AG04449 (cell line): ENCODE measurements around the gene SLAIN2.

Experiments used
- CTCF ChIA-PET: fragments of 350-600 bp; formaldehyde crosslinking; extraction: SDS; loops from one replicate; lab custom pipeline; 2021; ENCODE audit warnings: antibody characterized with exemption; lab: Yijun Ruan, JAX
- POLR2A ChIA-PET: fragments of 400-600, 350-600 bp; formaldehyde crosslinking; extraction: SDS; loops from one replicate; lab custom pipeline; 2020; ENCODE audit warnings: antibody characterized with exemption, inconsistent platforms; lab: Yijun Ruan, JAX
- DNase-seq: peaks from one replicate; pipeline ENCODE4 v3.0.0-alpha.2; 2010; ENCODE audit warnings: low read depth, low spot score
- H3K4me3 ChIP-seq: 2 replicates; pipeline ENCODE4 v1.5.1; 2011; ENCODE audit warnings: low read depth, mild to moderate bottlenecking, control low read depth, low read length
- TF ChIP-seq, protein P1 (sequence below): IDR thresholded peaks from one replicate; pipeline ENCODE4 v1.5.1; 2011; ENCODE audit warnings: mild to moderate bottlenecking, moderate library complexity, low read length, control low read depth, inconsistent platforms; ENCODE audit not compliant: insufficient read depth; ENCODE audit errors: missing control alignments

Gene SLAIN2

DNA sequence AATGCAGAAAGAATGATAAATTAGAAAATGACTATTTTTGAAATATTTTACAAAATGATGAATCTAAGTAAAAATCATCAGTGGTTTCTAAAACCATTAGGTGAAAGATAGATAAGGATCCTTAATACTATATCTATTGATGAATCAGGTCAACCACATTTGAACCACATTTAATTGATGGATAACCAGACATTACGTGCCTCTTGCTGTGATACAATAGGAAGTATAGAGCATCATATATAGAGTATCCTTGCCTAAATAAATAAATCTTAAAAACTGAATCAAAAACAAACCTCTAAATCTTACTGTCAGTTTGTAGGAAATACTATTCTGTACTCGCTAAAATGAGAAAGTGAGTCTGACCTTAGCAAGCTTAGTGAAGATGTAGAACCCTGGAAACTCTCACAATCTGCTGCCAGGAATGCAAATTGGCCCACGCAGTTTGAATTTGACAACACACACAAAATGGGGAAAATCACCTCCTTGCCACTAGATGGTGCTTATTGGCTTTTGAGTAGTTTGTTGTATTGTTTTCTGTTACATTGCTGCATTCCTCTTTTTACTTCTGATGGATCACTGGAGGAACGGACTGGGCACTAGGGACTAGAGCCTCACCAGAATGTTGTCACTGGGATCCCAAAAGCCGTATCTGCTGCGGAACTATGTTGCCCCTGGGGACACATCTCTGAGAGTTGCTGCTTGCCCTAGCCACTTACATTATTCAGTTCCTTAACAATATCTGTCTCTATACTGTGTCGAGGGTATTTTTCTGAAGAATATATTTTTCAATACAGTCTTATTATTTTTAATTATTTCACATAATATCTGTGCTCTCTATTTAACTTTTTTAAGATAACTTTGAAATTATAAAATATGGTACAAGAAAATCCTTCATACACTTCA lies 25.4 kb upstream of the SLAIN2 start:
- POLR2A ChIA-PET, result no interaction called here
- H3K4me3 ChIP-seq, result no peak overlapping the region
- CTCF ChIA-PET, result interaction anchor here (0.6 to 2.3 kb wide), 7 partner anchors 13 to 235 kb away, joined by 3 to 14 read pairs (median 3); no protein-coding TSS in a partner anchor
- TF ChIP-seq, protein P1, sequence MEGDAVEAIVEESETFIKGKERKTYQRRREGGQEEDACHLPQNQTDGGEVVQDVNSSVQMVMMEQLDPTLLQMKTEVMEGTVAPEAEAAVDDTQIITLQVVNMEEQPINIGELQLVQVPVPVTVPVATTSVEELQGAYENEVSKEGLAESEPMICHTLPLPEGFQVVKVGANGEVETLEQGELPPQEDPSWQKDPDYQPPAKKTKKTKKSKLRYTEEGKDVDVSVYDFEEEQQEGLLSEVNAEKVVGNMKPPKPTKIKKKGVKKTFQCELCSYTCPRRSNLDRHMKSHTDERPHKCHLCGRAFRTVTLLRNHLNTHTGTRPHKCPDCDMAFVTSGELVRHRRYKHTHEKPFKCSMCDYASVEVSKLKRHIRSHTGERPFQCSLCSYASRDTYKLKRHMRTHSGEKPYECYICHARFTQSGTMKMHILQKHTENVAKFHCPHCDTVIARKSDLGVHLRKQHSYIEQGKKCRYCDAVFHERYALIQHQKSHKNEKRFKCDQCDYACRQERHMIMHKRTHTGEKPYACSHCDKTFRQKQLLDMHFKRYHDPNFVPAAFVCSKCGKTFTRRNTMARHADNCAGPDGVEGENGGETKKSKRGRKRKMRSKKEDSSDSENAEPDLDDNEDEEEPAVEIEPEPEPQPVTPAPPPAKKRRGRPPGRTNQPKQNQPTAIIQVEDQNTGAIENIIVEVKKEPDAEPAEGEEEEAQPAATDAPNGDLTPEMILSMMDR, result peak; percentile 76
- no peak for DNase-seq

DNA sequence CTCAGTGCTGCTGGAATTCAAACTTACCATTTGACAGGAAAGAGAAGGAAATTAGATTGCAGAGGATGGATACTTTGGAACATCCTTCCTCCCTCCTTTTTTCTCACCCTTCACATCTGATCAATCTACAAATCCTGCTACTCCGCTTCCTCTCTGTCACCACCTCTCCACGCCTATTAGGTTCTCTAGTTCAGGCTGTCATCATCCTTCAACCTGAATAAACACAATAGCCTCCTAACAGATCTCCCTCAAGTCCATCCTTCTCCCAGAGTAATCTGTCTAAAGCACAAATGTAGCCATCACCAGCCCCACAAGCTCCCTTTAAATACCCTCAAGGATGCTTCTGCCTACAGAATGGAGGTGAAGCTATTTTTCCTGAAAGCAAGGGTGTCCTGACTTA lies 20.0 kb upstream of the SLAIN2 start:
- no peak for DNase-seq
- TF ChIP-seq, protein P1, result no peak
- POLR2A ChIA-PET, result no interaction called here
- CTCF ChIA-PET, result interaction anchor here (1.4 to 4.3 kb wide), 2 partner anchors 22 to 225 kb away, joined by 4 to 21 read pairs; no protein-coding TSS in a partner anchor
- H3K4me3 ChIP-seq, result no peak overlapping the region

DNA sequence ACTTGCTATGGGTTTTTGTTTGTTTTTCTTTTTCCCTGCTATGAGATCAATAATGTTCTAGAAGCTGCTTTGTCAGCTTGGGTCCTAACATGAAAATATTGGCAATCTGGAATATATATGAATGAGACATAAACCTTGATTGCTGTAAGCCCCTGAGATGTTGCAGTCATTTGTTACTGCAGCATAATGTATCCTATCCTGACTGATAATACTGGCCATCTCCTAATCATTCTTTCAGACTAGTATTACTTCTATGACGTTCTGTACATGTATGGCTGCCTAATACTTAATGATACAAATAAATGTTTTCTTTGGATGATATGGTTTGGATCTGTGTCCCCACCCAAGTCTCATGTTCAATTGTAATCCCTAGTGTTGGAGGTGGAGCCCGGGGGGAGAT lies 19.3 kb upstream of the SLAIN2 start:
- CTCF ChIA-PET, result no interaction called here
- POLR2A ChIA-PET, result no interaction called here
- DNase-seq, result no peak
- no peak overlapping the region for H3K4me3 ChIP-seq
- TF ChIP-seq, protein P1, result no peak

DNA sequence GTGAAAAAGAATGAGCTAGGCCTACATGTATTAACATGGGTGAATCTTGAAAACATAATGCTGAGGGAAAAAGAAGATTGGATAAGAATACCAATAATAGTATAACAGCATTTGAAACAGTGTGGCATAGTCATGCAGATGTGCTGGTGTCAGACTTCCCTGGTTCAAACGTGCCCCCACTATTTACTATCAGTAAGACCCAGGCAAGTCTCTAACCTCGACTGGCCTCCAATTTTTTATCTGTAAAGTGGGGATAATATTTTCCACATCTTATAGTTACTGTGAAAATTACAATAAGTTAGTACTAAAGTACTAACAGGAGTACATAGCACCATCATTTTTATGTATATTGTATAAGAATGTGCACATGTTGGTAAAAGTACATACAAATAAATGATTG lies 17.0 kb upstream of the SLAIN2 start:
- ChIA-PET CTCF (interaction anchor here (1.0 kb wide), 1 partner anchor 72 kb away, joined by 3 read pairs; no protein-coding TSS in a partner anchor), POLR2A (no interaction called here)
- no peak overlapping the region for H3K4me3 ChIP-seq
- TF ChIP-seq, protein P1, result no peak
- DNase-seq, result no peak

DNA sequence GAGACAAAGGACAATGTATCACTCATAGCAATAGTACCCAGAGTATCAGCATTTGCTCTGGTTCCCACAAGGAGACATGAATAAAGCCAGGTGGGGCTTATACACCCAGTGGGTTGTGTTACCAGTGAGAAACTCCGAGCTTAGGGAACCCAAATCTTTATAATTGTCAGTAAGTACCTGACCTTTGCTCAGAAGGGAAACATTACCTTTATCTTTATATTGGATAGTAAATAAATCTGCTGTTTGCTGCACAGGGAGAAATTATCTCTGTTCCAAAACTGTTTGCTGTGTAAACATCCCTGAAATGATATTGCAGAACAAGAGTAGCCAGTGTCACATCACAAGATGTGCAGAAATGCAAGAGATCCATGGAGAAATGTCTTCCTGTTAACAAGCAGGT lies 12.1 kb upstream of the SLAIN2 start:
- no peak overlapping the region for H3K4me3 ChIP-seq
- POLR2A ChIA-PET, result interaction anchor here (2.0 kb wide), 1 partner anchor 12 kb away, joined by 6 read pairs; the partner anchor contains the start of gene SLAIN2
- CTCF ChIA-PET, result interaction anchor here (0.9 to 2.7 kb wide), 3 partner anchors 14 to 217 kb away, joined by 3 to 13 read pairs (median 3); no protein-coding TSS in a partner anchor
- TF ChIP-seq, protein P1, result no peak
- DNase-seq, result no peak

DNA sequence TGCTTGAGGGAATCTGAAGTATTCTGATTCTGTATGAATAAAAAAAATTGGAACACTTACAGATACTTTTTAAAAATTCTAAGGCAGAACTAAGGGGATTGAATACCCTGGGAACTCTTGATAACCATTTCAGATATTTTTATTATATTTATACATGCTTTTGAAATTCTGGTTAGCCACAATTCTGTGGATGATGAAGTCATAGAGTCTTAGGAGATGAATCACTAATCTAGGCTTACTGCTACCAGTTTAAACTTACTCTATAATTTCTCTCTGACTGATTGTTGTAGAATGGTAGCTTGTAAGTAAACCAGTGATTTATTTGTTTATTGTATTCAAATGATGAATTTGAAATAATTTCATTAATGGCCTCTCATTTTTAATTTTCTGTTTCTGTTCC lies 11.4 kb upstream of the SLAIN2 start:
- POLR2A ChIA-PET, result interaction anchor here (0.6 to 2.0 kb wide), 2 partner anchors 11 to 42 kb away, joined by 3 to 6 read pairs; partner anchors contain the start of gene SLAIN2
- CTCF ChIA-PET, result interaction anchor here (0.7 to 2.7 kb wide), 4 partner anchors 9 to 216 kb away, joined by 3 to 13 read pairs (median 4); no protein-coding TSS in a partner anchor
- H3K4me3 ChIP-seq, result no peak overlapping the region
- DNase-seq, result peak; percentile 73
- TF ChIP-seq, protein P1, result no peak
